Caco-2 (cell line): ENCODE data around the gene FAM184A. TPM values are rescaled to one million over a fixed set of nuclear protein-coding genes. Genes with fewer than 3 reads are reported as not detected.
A peak's percentile ranks its signal among the peaks of the same experiment; 100 is the strongest.

Experiments used
- BruUV-seq: library from RNA; stranded (reverse); fragments of 400-500 nt; replicated peaks from 2 replicates; lab custom pipeline; 2021; lab: Mats Ljungman, UMichigan
- CTCF ChIA-PET: fragments of 300-600 bp; sonication (Branson Sonifier 250); formaldehyde crosslinking; loops from one replicate; lab custom pipeline; 2022; ENCODE audit warnings: antibody characterized with exemption; lab: Charles Lee
- POLR2A ChIA-PET: fragments of 300-600 bp; sonication (Branson Sonifier 250); formaldehyde crosslinking; loops from one replicate; lab custom pipeline; 2022; ENCODE audit warnings: antibody characterized with exemption; lab: Charles Lee
- DNase-seq, 2 experiments: peaks; one replicate each; pipeline versions ENCODE4 v3.0.0 to v3.0.0-alpha.2; 2020 to 2022
- H3K27me3 ChIP-seq: replicated peaks from 2 replicates; pipeline ENCODE4 v1.6.0; 2011; ENCODE audit warnings: low read length; ENCODE audit not compliant: control insufficient read depth, insufficient read depth
- H3K36me3 ChIP-seq: 2 replicates; pipeline ENCODE4 v1.5.1; 2011; ENCODE audit warnings: low read length; ENCODE audit not compliant: control insufficient read depth, insufficient read depth
- H3K4me1 ChIP-seq: fragments of 250-450 bp; sonication (Bioruptor Pico); 2 replicates; pipeline ENCODE4 v1.5.1; 2020; ENCODE audit warnings: mild to moderate bottlenecking
- H3K4me3 ChIP-seq: 2 replicates; pipeline ENCODE4 v1.5.1; 2011; ENCODE audit warnings: low read depth, mild to moderate bottlenecking, control low read depth, low read length
- H3K9me3 ChIP-seq: fragments of 250-450 bp; sonication (Bioruptor Pico); 2 replicates; pipeline ENCODE4 v1.5.1; 2020; ENCODE audit warnings: mild to moderate bottlenecking, moderate library complexity
- H3K27ac Mint-ChIP-seq: one replicate; pipeline ENCODE4 v1.8.0; 2022; ENCODE audit warnings: mixed read lengths; ENCODE audit not compliant: unreplicated experiment
- H3K27me3 Mint-ChIP-seq: one replicate; pipeline ENCODE4 v1.8.0; 2022; ENCODE audit warnings: mixed read lengths; ENCODE audit not compliant: insufficient read depth, unreplicated experiment
- H3K36me3 Mint-ChIP-seq: one replicate; pipeline ENCODE4 v1.8.0; 2022; ENCODE audit warnings: mild to moderate bottlenecking, mixed read lengths; ENCODE audit not compliant: insufficient read depth, unreplicated experiment
- H3K4me1 Mint-ChIP-seq: one replicate; pipeline ENCODE4 v1.8.0; 2022; ENCODE audit warnings: low read depth, mixed read lengths; ENCODE audit not compliant: unreplicated experiment
- H3K4me3 Mint-ChIP-seq: one replicate; pipeline ENCODE4 v1.8.0; 2022; ENCODE audit warnings: mild to moderate bottlenecking, moderate library complexity, mixed read lengths; ENCODE audit not compliant: unreplicated experiment
- H3K9me3 Mint-ChIP-seq: one replicate; pipeline ENCODE4 v1.8.0; 2022; ENCODE audit warnings: mixed read lengths; ENCODE audit not compliant: unreplicated experiment
- intact Hi-C: fragments of 100-400 bp; cut with micrococcal nuclease; formaldehyde crosslinking; loops from one replicate; pipeline ENCODE4 v1.10.0; 2022; ENCODE audit not compliant: unreplicated experiment
- total RNA-seq: library from RNA; stranded (reverse); gene quantifications from 2 replicates; pipeline ENCODE4 v1.2.3, GENCODE V29; 2022
- TF ChIP-seq, protein P1 (sequence below), 2 experiments: fragments of 200-600 bp in 1 of 2; IDR thresholded peaks; 1 replicate in 1 of 2; 2 replicates in 1 of 2; pipeline versions ENCODE4 v1.5.1 to v1.8.0; 2011 to 2022; ENCODE audit warnings: antibody characterized with exemption in 1 of 2, control low read depth in 1 of 2, inconsistent platforms in 1 of 2, low read depth in 1 of 2, low read length in 1 of 2, mild to moderate bottlenecking in 1 of 2, moderate library complexity in 1 of 2; ENCODE audit not compliant: insufficient read depth in 1 of 2, severe bottlenecking in 1 of 2, unreplicated experiment in 1 of 2

FAM184A gene
- total RNA-seq, 1 experiment from 2014 or later, result 10.8 TPM

DNA sequence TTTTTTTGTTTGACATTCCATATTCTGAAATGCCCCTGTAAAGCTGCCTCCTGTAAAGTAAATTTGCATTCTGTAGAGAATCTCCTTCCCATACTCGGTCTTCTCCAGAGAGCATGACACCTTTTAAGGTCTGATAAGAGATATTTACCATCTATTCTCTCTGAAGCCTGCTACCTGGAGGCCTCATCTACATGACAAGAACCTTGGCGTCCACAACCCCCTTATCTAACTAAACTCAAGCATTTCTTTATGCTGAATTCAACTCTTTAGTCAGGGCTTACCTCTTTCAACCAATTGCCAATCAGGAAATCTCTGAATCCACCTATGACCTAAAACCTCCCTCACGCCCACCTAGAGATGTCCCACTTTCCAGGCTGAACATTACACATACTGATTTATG is 51.6 kb downstream of the FAM184A start:
- peaks cover 39% of the 10 kb centered on the region for H3K4me1 Mint-ChIP-seq
- POLR2A ChIA-PET, result no interaction called here

DNA sequence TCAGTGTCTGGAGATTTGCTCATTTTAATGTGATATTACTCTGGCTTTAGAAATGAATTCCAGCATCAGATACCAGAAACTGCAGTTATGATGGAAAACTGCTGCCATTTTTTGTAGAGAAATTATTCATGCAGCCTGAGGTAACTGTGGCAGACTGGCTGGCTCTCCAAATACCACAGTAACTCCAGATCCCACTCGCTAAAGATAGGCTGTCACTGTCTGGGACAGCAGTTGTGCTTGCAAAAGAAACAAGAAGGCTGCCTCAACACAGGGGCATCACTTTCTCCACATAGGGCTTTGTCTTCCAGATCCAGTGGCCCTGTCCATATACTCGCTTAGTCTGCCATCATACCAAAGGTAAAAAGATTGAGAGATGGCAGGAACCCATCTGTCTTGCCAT is 52.7 kb downstream of the FAM184A start:
- Histone ChIP-seq H3K4me3 (no peak overlapping the region), H3K4me1 (peaks cover 26% of the 10 kb centered on the region), H3K27me3 (no peaks in the 10 kb centered on the region), H3K9me3 (no peaks in the 10 kb centered on the region), H3K36me3 (no peaks in the 10 kb centered on the region)
- intact Hi-C loops, result no loop called here
- no peak for DNase-seq
- peaks cover 5% of the 10 kb centered on the region for H3K36me3 Mint-ChIP-seq
- ChIA-PET POLR2A (no interaction called here), CTCF (no interaction called here)
- peaks cover 39% of the 10 kb centered on the region for H3K4me1 Mint-ChIP-seq
- no peak overlapping the region for H3K4me3 Mint-ChIP-seq
- TF ChIP-seq, protein P1, sequence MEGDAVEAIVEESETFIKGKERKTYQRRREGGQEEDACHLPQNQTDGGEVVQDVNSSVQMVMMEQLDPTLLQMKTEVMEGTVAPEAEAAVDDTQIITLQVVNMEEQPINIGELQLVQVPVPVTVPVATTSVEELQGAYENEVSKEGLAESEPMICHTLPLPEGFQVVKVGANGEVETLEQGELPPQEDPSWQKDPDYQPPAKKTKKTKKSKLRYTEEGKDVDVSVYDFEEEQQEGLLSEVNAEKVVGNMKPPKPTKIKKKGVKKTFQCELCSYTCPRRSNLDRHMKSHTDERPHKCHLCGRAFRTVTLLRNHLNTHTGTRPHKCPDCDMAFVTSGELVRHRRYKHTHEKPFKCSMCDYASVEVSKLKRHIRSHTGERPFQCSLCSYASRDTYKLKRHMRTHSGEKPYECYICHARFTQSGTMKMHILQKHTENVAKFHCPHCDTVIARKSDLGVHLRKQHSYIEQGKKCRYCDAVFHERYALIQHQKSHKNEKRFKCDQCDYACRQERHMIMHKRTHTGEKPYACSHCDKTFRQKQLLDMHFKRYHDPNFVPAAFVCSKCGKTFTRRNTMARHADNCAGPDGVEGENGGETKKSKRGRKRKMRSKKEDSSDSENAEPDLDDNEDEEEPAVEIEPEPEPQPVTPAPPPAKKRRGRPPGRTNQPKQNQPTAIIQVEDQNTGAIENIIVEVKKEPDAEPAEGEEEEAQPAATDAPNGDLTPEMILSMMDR (IDR thresholded peaks at IDR 0.05; ENCODE audit: insufficient read depth in 1 of 2, low read depth in 1 of 2, low read length in 1 of 2, severe bottlenecking in 1 of 2, unreplicated experiment in 1 of 2), result no peak
- H3K9me3 Mint-ChIP-seq, result no peaks in the 10 kb centered on the region
- H3K27me3 Mint-ChIP-seq, result no peaks in the 10 kb centered on the region
- no peak overlapping the region for H3K27ac Mint-ChIP-seq
- no TSS peak for BruUV-seq

More for the DNA sequence above, 51.6 kb downstream of the FAM184A start:
- Mint-ChIP-seq H3K36me3 (peaks cover 5% of the 10 kb centered on the region), H3K4me3 (no peak overlapping the region), H3K9me3 (no peaks in the 10 kb centered on the region), H3K27ac (peak overlapping the region; percentile 70), H3K27me3 (no peaks in the 10 kb centered on the region)
- TF ChIP-seq, protein P1 (IDR thresholded peaks at IDR 0.05; ENCODE audit: insufficient read depth in 1 of 2, low read depth in 1 of 2, low read length in 1 of 2, severe bottlenecking in 1 of 2, unreplicated experiment in 1 of 2), result no peak
- no peaks in the 10 kb centered on the region for H3K36me3 ChIP-seq
- no TSS peak for BruUV-seq
- intact Hi-C loops, result loop anchor here (1.0 kb wide), 1 partner anchor 8 kb away; no protein-coding TSS in a partner anchor
- peaks cover 26% of the 10 kb centered on the region for H3K4me1 ChIP-seq
- no peaks in the 10 kb centered on the region for H3K27me3 ChIP-seq
- CTCF ChIA-PET, result interaction anchor here (1.0 kb wide), 1 partner anchor 58 kb away, joined by 3 read pairs; no protein-coding TSS in a partner anchor
- H3K9me3 ChIP-seq, result no peaks in the 10 kb centered on the region
- no peak for DNase-seq
- no peak overlapping the region for H3K4me3 ChIP-seq

DNA sequence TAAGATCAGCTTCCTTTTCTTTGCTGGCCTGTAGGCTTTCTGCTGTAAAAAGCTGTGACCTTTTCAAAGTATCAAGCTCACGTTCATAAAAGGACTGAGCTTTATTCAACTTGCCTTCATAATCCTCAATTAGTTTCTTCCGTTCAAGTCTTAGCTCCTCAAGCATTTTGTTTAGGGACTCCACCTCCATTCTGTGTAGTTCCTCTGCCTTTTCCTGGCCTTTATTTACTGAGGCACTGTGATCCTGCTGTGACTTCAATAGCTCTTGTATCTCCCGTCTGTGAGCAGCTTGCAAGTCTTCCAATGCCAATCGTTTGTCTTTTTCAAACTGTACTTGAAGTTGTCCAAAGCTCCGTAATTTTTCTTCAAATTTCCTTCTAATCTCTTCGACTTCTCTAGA is 54.4 kb downstream of the FAM184A start:
- no peak overlapping the region for H3K27ac Mint-ChIP-seq
- no TSS peak for BruUV-seq
- TF ChIP-seq, protein P1 (IDR thresholded peaks at IDR 0.05; ENCODE audit: insufficient read depth in 1 of 2, low read depth in 1 of 2, low read length in 1 of 2, severe bottlenecking in 1 of 2, unreplicated experiment in 1 of 2), result no peak
- peaks cover 38% of the 10 kb centered on the region for H3K4me1 Mint-ChIP-seq
- H3K9me3 Mint-ChIP-seq, result no peaks in the 10 kb centered on the region
- H3K9me3 ChIP-seq, result no peaks in the 10 kb centered on the region
- H3K4me1 ChIP-seq, result peaks cover 26% of the 10 kb centered on the region
- no peaks in the 10 kb centered on the region for H3K27me3 Mint-ChIP-seq
- H3K4me3 ChIP-seq, result no peak overlapping the region
- DNase-seq, result no peak
- peaks cover 5% of the 10 kb centered on the region for H3K36me3 Mint-ChIP-seq
- intact Hi-C loops, result no loop called here
- no peaks in the 10 kb centered on the region for H3K27me3 ChIP-seq
- POLR2A ChIA-PET, result no interaction called here
- no peaks in the 10 kb centered on the region for H3K36me3 ChIP-seq
- CTCF ChIA-PET, result interaction anchor here (1.0 kb wide), 1 partner anchor 11 kb away, joined by 3 read pairs; no protein-coding TSS in a partner anchor
- H3K4me3 Mint-ChIP-seq, result no peak overlapping the region
